Esophagus squamous epithelium (tissue), 4 donors: ENCODE data around the gene CDO1.

Source experiments
- CTCF ChIP-seq, 6 experiments: fragments of 450-650 bp in 4 of 6; fragments of 200-600 bp in 2 of 6; sonication (generic) in 2 of 6; IDR thresholded peaks; one replicate each; pipeline ENCODE4 v1.5.1; 2016 to 2019; ENCODE audit warnings: antibody characterized with exemption in 6 of 6, mild to moderate bottlenecking in 4 of 6, moderate library complexity in 4 of 6
- POLR2A ChIP-seq, 4 donors: fragments of 450-650 bp; IDR thresholded peaks; one replicate each; pipeline ENCODE4 v1.6.1; 2017; ENCODE audit warnings: antibody characterized with exemption in 4 of 4, mild to moderate bottlenecking in 4 of 4, moderate library complexity in 3 of 4

- peak; percentile 20 to 71 (median 62) for TF ChIP-seq CTCF (IDR thresholded peaks at IDR 0.05)
- no peak for TF ChIP-seq POLR2A (IDR thresholded peaks at IDR 0.05)
These were observed 14.8 kb upstream of the CDO1 start for GRCh38 chr5:115831163-115831768.
